GM12872 (cell line): ENCODE results near the gene PPP1R1C.

Experiments used
- CTCF ChIP-seq: IDR thresholded peaks from 3 replicates; pipeline ENCODE4 v1.5.1; 2011; ENCODE audit warnings: low read depth, mild to moderate bottlenecking, low read length, moderate library complexity; ENCODE audit not compliant: insufficient read depth

PPP1R1C gene

GRCh38 chr2:181989099-181989498 lies 3.4 kb downstream of the PPP1R1C start:
- no peak for TF ChIP-seq CTCF

- TF ChIP-seq CTCF = no peak
These were observed 5.7 kb downstream of the PPP1R1C start for GRCh38 chr2:181991171-181991885.

GRCh38 chr2:181992776-181993175 lies 7.1 kb downstream of the PPP1R1C start:
- TF ChIP-seq CTCF = no peak

GRCh38 chr2:181995289-181995688 lies 9.6 kb downstream of the PPP1R1C start:
- no peak for TF ChIP-seq CTCF

- no peak for TF ChIP-seq CTCF
These were observed 12.6 kb downstream of the PPP1R1C start for GRCh38 chr2:181998041-181998835.

GRCh38 chr2:181998891-181999654 lies 13.4 kb downstream of the PPP1R1C start:
- TF ChIP-seq CTCF = no peak

- no peak for TF ChIP-seq CTCF
These were observed 14.3 kb downstream of the PPP1R1C start for GRCh38 chr2:181999911-182000310.
